Immature natural killer cell (primary cell): Measurements from ENCODE around the gene FOXO3B. TPM values are rescaled to one million over a fixed set of nuclear protein-coding genes. Genes with fewer than 3 reads are reported as not detected.
"Not testable (repeated sequence)": the region's sequence is repeated elsewhere in the genome, so short reads cannot be mapped to it uniquely, and the experiment has no call there.

ENCODE experiments used
- DNase-seq, 3 donors: peaks; one replicate each; pipeline ENCODE4 v3.0.0; 2022; ENCODE audit warnings: mixed read lengths in 1 of 3
- H3K27ac Mint-ChIP-seq, 6 donors: one replicate each; pipeline ENCODE4 v1.8.0; 2020; ENCODE audit warnings: mixed read lengths in 6 of 6, mild to moderate bottlenecking in 5 of 6, inconsistent platforms in 4 of 6, moderate library complexity in 3 of 6
- H3K27me3 Mint-ChIP-seq, 3 donors: one replicate each; pipeline ENCODE4 v1.8.0; 2020 to 2021; ENCODE audit warnings: low read depth in 3 of 3, mild to moderate bottlenecking in 3 of 3, mixed read lengths in 3 of 3, moderate library complexity in 3 of 3, inconsistent platforms in 1 of 3
- H3K36me3 Mint-ChIP-seq, 3 donors: one replicate each; pipeline ENCODE4 v1.8.0; 2020; ENCODE audit warnings: mixed read lengths in 3 of 3, inconsistent platforms in 2 of 3, mild to moderate bottlenecking in 2 of 3
- H3K4me1 Mint-ChIP-seq, 2 donors: one replicate each; pipeline ENCODE4 v1.8.0; 2020; ENCODE audit warnings: inconsistent platforms in 2 of 2, mild to moderate bottlenecking in 2 of 2, mixed read lengths in 2 of 2, moderate library complexity in 1 of 2
- H3K4me3 Mint-ChIP-seq, 5 donors: one replicate each; pipeline ENCODE4 v1.8.0; 2020; ENCODE audit warnings: mild to moderate bottlenecking in 5 of 5, mixed read lengths in 5 of 5, inconsistent platforms in 3 of 5, moderate library complexity in 3 of 5
- H3K9me3 Mint-ChIP-seq, 6 donors: one replicate each; pipeline ENCODE4 v1.8.0; 2020; ENCODE audit warnings: mild to moderate bottlenecking in 6 of 6, mixed read lengths in 6 of 6, inconsistent platforms in 4 of 6, moderate library complexity in 3 of 6
- polyA plus RNA-seq, 3 donors: library from polyadenylated mRNA; unstranded; fragments of 300-500 nt; fragmentation: Illumina TruSeq; gene quantifications; one replicate each; pipeline ENCODE4 v1.2.3, GENCODE V29; 2021

FOXO3B gene
- 1 to 10 TPM in 1 of 3 donors, not detected in 2; 4.3 TPM for polyA plus RNA-seq

GRCh38 chr17:18681767-18682571 is at the start of gene FOXO3B:
TSS of gene FOXO3B (minus strand) at chr17:18682314. CDS start at chr17:18681651, 663 bp downstream.
- peak; percentile 51 to 68 (median 68) for DNase-seq
- Mint-ChIP-seq H3K27ac (peak within 1 kb of the TSS; percentile 43 to 83 (median 58)), H3K4me3 (peak within 1 kb of the TSS; percentile 64 to 92 (median 88))
- H3K9me3 Mint-ChIP-seq, H3K27me3 Mint-ChIP-seq, H3K36me3 Mint-ChIP-seq, H3K4me1 Mint-ChIP-seq: not testable (repeated sequence)

DNA sequence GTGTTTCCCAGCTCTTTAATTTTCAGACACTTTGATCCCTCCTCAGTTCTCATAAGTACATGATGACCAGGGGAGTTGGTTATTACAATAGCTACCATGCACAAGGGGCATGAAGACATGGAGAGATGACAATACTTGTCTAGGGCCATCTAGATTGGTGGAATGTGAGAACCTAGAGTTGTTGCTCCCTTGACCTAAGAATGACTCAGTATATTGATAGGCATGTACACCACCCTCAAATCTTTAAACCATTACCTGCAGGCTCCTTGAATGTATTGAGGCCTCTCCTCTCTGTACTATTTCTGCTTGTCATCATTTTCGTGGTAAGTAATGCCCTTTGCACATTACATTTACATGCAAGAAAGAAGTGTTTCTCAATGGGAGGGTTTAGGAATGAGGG is 41.4 kb upstream of the FOXO3B start:
- not testable (repeated sequence) for H3K9me3 Mint-ChIP-seq, H3K4me3 Mint-ChIP-seq, H3K27me3 Mint-ChIP-seq, H3K36me3 Mint-ChIP-seq, H3K27ac Mint-ChIP-seq, DNase-seq, H3K4me1 Mint-ChIP-seq

GRCh38 chr17:18722612-18723011 is 40.5 kb upstream of the FOXO3B start:
- not testable (repeated sequence) for H3K4me3 Mint-ChIP-seq, H3K27me3 Mint-ChIP-seq, DNase-seq, H3K27ac Mint-ChIP-seq, H3K36me3 Mint-ChIP-seq, H3K4me1 Mint-ChIP-seq, H3K9me3 Mint-ChIP-seq

- H3K4me3 Mint-ChIP-seq: not testable (repeated sequence)
These were observed 39.8 kb upstream of the FOXO3B start for GRCh38 chr17:18721775-18722547.

DNA sequence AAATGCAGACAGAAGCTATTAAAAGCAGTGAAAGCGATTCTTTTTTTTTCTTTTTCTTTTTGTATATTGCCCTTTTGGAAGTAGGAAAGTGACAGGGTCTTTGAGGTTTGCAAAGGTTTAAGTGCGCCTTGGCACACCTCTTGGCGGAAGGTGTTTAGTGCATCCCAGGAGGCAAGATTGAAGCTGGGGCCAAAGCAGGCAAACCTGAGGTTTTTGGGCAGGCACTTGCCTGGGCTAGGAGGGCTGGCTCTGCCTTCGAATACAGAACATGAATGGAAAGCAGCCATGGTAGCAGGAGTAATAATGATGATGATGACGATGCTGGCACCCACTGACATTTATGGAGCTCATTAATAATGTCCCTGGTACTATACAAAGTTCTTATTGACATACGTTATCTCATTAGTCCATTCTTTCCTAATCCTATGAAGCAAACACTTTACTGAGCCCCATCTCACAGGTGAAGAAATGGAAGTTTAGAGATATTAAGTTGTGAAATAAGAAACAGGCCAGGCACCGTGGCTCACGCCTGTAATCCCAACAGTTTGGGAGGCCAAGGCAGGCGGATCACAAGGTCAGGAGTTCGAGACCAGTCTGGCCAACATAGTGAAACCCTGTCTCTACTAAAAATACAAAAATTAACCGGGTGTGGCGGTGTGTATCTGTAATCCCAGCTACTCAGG is 37.5 kb upstream of the FOXO3B start:
- H3K4me1 Mint-ChIP-seq, H3K27ac Mint-ChIP-seq, H3K9me3 Mint-ChIP-seq, H3K36me3 Mint-ChIP-seq, DNase-seq, H3K27me3 Mint-ChIP-seq, H3K4me3 Mint-ChIP-seq: not testable (repeated sequence)

More at GRCh38 chr17:18721775-18722547, 39.8 kb upstream of the FOXO3B start:
- H3K9me3 Mint-ChIP-seq, H3K27me3 Mint-ChIP-seq, H3K27ac Mint-ChIP-seq, H3K4me1 Mint-ChIP-seq, H3K36me3 Mint-ChIP-seq, DNase-seq: not testable (repeated sequence)

DNA sequence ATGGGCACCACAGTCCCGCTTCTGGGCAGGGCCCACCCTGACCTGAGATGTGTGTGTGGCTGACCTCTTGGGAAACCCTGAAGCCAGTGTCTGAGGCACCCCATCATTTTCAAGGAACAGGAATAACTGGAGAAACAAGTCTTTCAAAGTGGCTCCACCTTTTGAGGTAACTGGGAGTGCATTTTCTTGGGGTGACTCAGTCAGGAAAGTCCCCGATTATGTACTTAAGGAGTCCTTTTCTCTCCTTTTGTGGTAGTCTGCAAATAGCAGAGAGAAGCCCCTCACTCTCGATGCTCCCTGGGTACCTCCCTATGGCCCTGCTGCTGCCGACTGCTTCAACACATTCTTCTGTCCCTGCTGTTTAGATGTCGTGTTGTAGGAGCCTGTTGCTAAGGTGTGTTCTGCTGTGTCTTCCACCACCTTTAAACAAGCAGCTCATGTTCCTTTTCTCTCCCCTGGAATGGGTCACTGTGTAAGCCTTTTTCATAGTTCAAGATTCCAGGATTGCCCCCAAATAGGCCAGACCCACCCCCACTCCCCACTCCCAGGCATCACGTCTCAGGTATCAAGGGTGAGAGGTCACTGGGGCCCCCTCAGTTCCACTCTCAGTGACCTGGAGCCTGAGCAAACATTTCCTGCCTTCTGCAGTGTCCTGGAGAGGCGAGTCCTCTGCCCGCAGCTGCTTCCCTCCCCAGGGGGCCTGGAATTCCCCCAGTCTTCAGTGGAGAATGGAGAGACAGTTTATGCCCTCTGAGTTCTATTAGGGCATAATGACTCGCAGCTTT is 36.7 kb upstream of the FOXO3B start:
- not testable (repeated sequence) for H3K4me3 Mint-ChIP-seq, DNase-seq, H3K27ac Mint-ChIP-seq, H3K4me1 Mint-ChIP-seq, H3K27me3 Mint-ChIP-seq, H3K36me3 Mint-ChIP-seq, H3K9me3 Mint-ChIP-seq

GRCh38 chr17:18712354-18712999 is 30.4 kb upstream of the FOXO3B start:
- not testable (repeated sequence) for H3K9me3 Mint-ChIP-seq, H3K4me1 Mint-ChIP-seq, H3K36me3 Mint-ChIP-seq, H3K4me3 Mint-ChIP-seq, H3K27me3 Mint-ChIP-seq, H3K27ac Mint-ChIP-seq
- peak; percentile 32 to 45 (median 32) for DNase-seq

DNA sequence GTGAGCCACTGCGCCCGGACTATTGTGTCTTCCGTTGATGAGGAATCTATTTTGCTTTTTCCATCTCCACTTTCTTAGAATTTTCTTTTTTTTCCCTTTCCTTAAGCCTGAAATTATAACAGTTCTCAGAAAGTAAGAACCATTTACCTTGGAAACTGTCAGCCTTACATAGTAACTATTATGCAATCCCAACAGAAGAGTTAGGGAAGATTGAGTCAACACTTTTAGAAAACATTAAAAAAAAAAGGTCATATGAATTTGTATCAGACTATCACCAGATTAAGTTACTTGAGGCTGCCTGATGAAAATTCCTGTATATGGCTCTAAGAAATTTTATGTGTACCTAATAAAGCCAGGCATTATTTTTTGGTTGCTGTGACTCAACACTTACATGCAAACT is 26.1 kb upstream of the FOXO3B start:
- DNase-seq, H3K4me3 Mint-ChIP-seq, H3K36me3 Mint-ChIP-seq, H3K9me3 Mint-ChIP-seq, H3K27ac Mint-ChIP-seq, H3K27me3 Mint-ChIP-seq, H3K4me1 Mint-ChIP-seq: not testable (repeated sequence)

GRCh38 chr17:18705955-18706354 is 23.8 kb upstream of the FOXO3B start:
- not testable (repeated sequence) for H3K36me3 Mint-ChIP-seq, H3K9me3 Mint-ChIP-seq, H3K4me3 Mint-ChIP-seq, H3K27ac Mint-ChIP-seq, DNase-seq, H3K27me3 Mint-ChIP-seq, H3K4me1 Mint-ChIP-seq

GRCh38 chr17:18698473-18699103 is 16.5 kb upstream of the FOXO3B start:
- not testable (repeated sequence) for DNase-seq, H3K27me3 Mint-ChIP-seq, H3K9me3 Mint-ChIP-seq, H3K36me3 Mint-ChIP-seq
- Mint-ChIP-seq H3K27ac (peak overlapping the region in 1 of 6 donors; percentile 86), H3K4me3 (peak overlapping the region; percentile 88 to 94 (median 92)), H3K4me1 (peaks cover 9 to 17% of the 10 kb centered on the region in 2 donors)

GRCh38 chr17:18695143-18695542 is 13.0 kb upstream of the FOXO3B start:
- H3K9me3 Mint-ChIP-seq, DNase-seq, H3K27me3 Mint-ChIP-seq, H3K27ac Mint-ChIP-seq, H3K4me3 Mint-ChIP-seq, H3K36me3 Mint-ChIP-seq: not testable (repeated sequence)
- peaks cover 9 to 17% of the 10 kb centered on the region in 2 donors for H3K4me1 Mint-ChIP-seq

- H3K4me1 Mint-ChIP-seq, DNase-seq, H3K9me3 Mint-ChIP-seq, H3K27me3 Mint-ChIP-seq, H3K36me3 Mint-ChIP-seq: not testable (repeated sequence)
- Mint-ChIP-seq H3K27ac (peak overlapping the region in 5 of 6 donors; percentile 38 to 83 (median 64)), H3K4me3 (peak overlapping the region; percentile 64 to 92 (median 88))
These were observed 554 bp upstream of the FOXO3B start for GRCh38 chr17:18682668-18683067.

DNA sequence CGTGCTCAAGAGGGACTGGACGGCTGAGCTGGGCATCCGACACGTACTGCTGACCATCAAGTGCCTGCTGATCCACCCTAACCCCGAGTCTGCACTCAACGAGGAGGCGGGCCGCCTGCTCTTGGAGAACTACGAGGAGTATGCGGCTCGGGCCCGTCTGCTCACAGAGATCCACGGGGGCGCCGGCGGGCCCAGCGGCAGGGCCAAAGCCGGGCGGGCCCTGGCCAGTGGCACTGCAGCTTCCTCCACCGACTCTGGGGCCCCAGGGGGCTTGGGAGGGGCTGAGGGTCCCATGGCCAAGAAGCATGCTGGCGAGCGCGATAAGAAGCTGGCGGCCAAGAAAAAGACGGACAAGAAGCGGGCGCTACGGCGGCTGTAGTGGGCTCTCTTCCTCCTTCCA is 4.7 kb downstream of the FOXO3B start:
- not testable (repeated sequence) for H3K4me3 Mint-ChIP-seq, DNase-seq, H3K27me3 Mint-ChIP-seq, H3K4me1 Mint-ChIP-seq, H3K27ac Mint-ChIP-seq, H3K9me3 Mint-ChIP-seq
- peaks cover 4 to 23% (median 14%) of the 10 kb centered on the region in 3 donors for H3K36me3 Mint-ChIP-seq
